Astrocyte of the hippocampus (primary cell): ENCODE measurements around the gene INSIG1.

ENCODE experiments used
- DNase-seq: peaks from one replicate; pipeline ENCODE4 v3.0.0; 2011; ENCODE audit warnings: low read depth, low spot score

INSIG1 gene

GRCh38 chr7:155297517-155298287, at the start of gene INSIG1:
Gene INSIG1 (plus strand): TSS chr7:155297878. CDS start chr7:155298286, 408 bp downstream.
- DNase-seq: peak; percentile 99

GRCh38 chr7:155248366-155248756, 49.3 kb upstream of the INSIG1 start:
- no peak for DNase-seq

- no peak for DNase-seq
Observed at GRCh38 chr7:155251831-155252230, 45.8 kb upstream of the INSIG1 start.

GRCh38 chr7:155252444-155252887, 45.2 kb upstream of the INSIG1 start:
- peak; percentile 23 for DNase-seq

GRCh38 chr7:155252892-155253501, 44.7 kb upstream of the INSIG1 start:
- no peak for DNase-seq

- no peak for DNase-seq
Observed at GRCh38 chr7:155254018-155254417, 43.7 kb upstream of the INSIG1 start.

- no peak for DNase-seq
Observed at GRCh38 chr7:155255071-155255470, 42.6 kb upstream of the INSIG1 start.

GRCh38 chr7:155255621-155256020, 42.1 kb upstream of the INSIG1 start:
- no peak for DNase-seq

- DNase-seq: no peak
Observed at GRCh38 chr7:155256081-155256760, 41.5 kb upstream of the INSIG1 start.

GRCh38 chr7:155256761-155257481, 40.8 kb upstream of the INSIG1 start:
- no peak for DNase-seq

GRCh38 chr7:155257482-155258225, 40.0 kb upstream of the INSIG1 start:
- peak; percentile 71 for DNase-seq

GRCh38 chr7:155258226-155258560, 39.5 kb upstream of the INSIG1 start:
- peak; percentile 89 for DNase-seq

GRCh38 chr7:155259866-155260497, 37.7 kb upstream of the INSIG1 start:
- DNase-seq: no peak

GRCh38 chr7:155260498-155260872, 37.2 kb upstream of the INSIG1 start:
- no peak for DNase-seq

- no peak for DNase-seq
Observed at GRCh38 chr7:155261031-155261985, 36.4 kb upstream of the INSIG1 start.

- no peak for DNase-seq
Observed at GRCh38 chr7:155262031-155262430, 35.6 kb upstream of the INSIG1 start.

GRCh38 chr7:155263051-155263450, 34.6 kb upstream of the INSIG1 start:
- no peak for DNase-seq

GRCh38 chr7:155263581-155264143, 34.0 kb upstream of the INSIG1 start:
- DNase-seq: no peak

- no peak for DNase-seq
Observed at GRCh38 chr7:155265144-155265543, 32.5 kb upstream of the INSIG1 start.
